K562 (cell line): ENCODE results near the gene TF. TPM values are rescaled to one million over a fixed set of nuclear protein-coding genes. Genes with fewer than 3 reads are reported as not detected.

Experiments
- FOXP1 ChIP-seq: sonication (generic); formaldehyde crosslinking; IDR thresholded peaks from 2 replicates; pipeline ENCODE4 v1.8.0; 2022; ENCODE audit warnings: mild to moderate bottlenecking, missing genetic modification reagents
- GMEB1 ChIP-seq: fragments of 250-450 bp; sonication (Bioruptor Pico); IDR thresholded peaks from 2 replicates; pipeline ENCODE4 v1.4.0; 2020; ENCODE audit warnings: mild to moderate bottlenecking
- HNRNPLL ChIP-seq: fragments of 200-400 bp; formaldehyde crosslinking; IDR thresholded peaks from 2 replicates; pipeline ENCODE4 v1.6.1; 2017; ENCODE audit warnings: low read length, low read depth, mild to moderate bottlenecking; ENCODE audit not compliant: poor library complexity, severe bottlenecking
- MAZ ChIP-seq, 2 experiments: fragments of 450-650 bp in 1 of 2; sonication (generic) in 1 of 2; formaldehyde crosslinking; IDR thresholded peaks in 1 of 2; conservative IDR thresholded peaks in 1 of 2; 2 replicates each; pipeline versions ENCODE4 v1.4.0 to v1.5.0; 2020; ENCODE audit warnings: mild to moderate bottlenecking in 1 of 2, missing genetic modification reagents in 1 of 2
- MXD1 ChIP-seq: fragments of 250-450 bp; sonication (Bioruptor Pico); IDR thresholded peaks from 2 replicates; pipeline ENCODE4 v1.8.0; 2021; ENCODE audit warnings: borderline replicate concordance, mild to moderate bottlenecking, moderate library complexity; ENCODE audit not compliant: poor library complexity, severe bottlenecking
- PHF8 ChIP-seq: fragments of 200-600 bp; sonication (generic); IDR thresholded peaks from 2 replicates; pipeline ENCODE4 v1.6.1; 2012; ENCODE audit warnings: mixed run types, mild to moderate bottlenecking, inconsistent platforms, low read length, moderate library complexity, borderline replicate concordance
- POLR2B ChIP-seq: fragments of 450-650 bp; IDR thresholded peaks from 2 replicates; pipeline ENCODE4 v1.6.1; 2018; ENCODE audit warnings: low read depth; ENCODE audit not compliant: partially characterized antibody
- PTRF ChIP-seq: fragments of 450-650 bp; IDR thresholded peaks from 2 replicates; pipeline ENCODE4 v1.6.1; 2016; ENCODE audit warnings: mild to moderate bottlenecking, missing genetic modification characterization, missing compliant biosample characterization
- RBBP5 ChIP-seq: fragments of 200-600 bp; sonication (generic); IDR thresholded peaks from 2 replicates; pipeline ENCODE4 v1.6.1; 2012; ENCODE audit warnings: borderline replicate concordance, mild to moderate bottlenecking, low read length, control low read depth, inconsistent platforms; ENCODE audit not compliant: insufficient read depth, poor library complexity, severe bottlenecking
- ZBTB26 ChIP-seq: fragments of 450-650 bp; formaldehyde crosslinking; IDR thresholded peaks from 2 replicates; pipeline ENCODE4 v1.4.0; 2022; ENCODE audit warnings: missing genetic modification characterization
- ZSCAN29 ChIP-seq: fragments of 450-650 bp; IDR thresholded peaks from 2 replicates; pipeline ENCODE4 v1.6.1; 2017
- polyA plus RNA-seq, 8 experiments: library from polyadenylated mRNA; depleted of rRNA in 4 of 8; stranded (reverse) in 5 of 8; unstranded in 3 of 8; fragments of >200 nt; fragmentation: Nextera tagmentation in 2 of 8; fragmentation: Illumina TruSeq in 1 of 8; extraction: Ambion mirVana in 2 of 8; extraction: Trizol in 1 of 8; gene quantifications; 2 replicates each; pipeline versions ENCODE4 v1.2.1 to v1.2.3, GENCODE V29; 2011 to 2014; ENCODE audit warnings: inconsistent platforms in 1 of 8, missing spikeins in 1 of 8
- total RNA-seq, 7 experiments: library from RNA; depleted of rRNA in 6 of 7; stranded (reverse); fragments of >200 nt in 6 of 7; fragmentation: Illumina TruSeq in 2 of 7; extraction: Trizol in 2 of 7; gene quantifications; 2 replicates each; pipeline versions ENCODE4 v1.2.1 to v1.2.3, GENCODE V29; 2011 to 2021; ENCODE audit warnings: low replicate concordance in 1 of 7

TF gene
- total and polyA plus RNA-seq, 9 of the 15 experiments (the other 6 are each of a cell fraction or from before 2014, with no cell fraction given): 0.09 to 9.2 (median 3.1) TPM

GRCh38 chr3:133805702-133806475, 59.7 kb downstream of the TF start, which contains the start of gene SRPRB (continued):
- no peak for TF ChIP-seq ZBTB26
- peak; percentile 57 for TF ChIP-seq MXD1 (CRISPR knock-in tag)
- no peak for TF ChIP-seq PTRF
- peak in 1 of 2 experiments; percentile 47; a peak in 1 of 4 replicates for TF ChIP-seq MAZ (CRISPR knock-in tag; conservative IDR thresholded peaks at IDR 0.05 in 1 of 2, IDR thresholded peaks at IDR 0.05 in 1 of 2)
- TF ChIP-seq PHF8: peak; percentile 94; the same call in 1 of the 2 replicates
- peak; percentile 79 for TF ChIP-seq POLR2B
- peak; percentile 70; the same call in 1 of the 2 replicates for TF ChIP-seq FOXP1 (CRISPR knock-in tag)
- TF ChIP-seq GMEB1 (CRISPR knock-in tag): peak; percentile 46; the same call in 1 of the 2 replicates
- TF ChIP-seq HNRNPLL: peak; percentile 64
- TF ChIP-seq ZSCAN29: no peak
- peak; percentile 89 for TF ChIP-seq RBBP5
